ENCODE measurements around the gene HRH3. TPM values are rescaled to one million over a fixed set of nuclear protein-coding genes. Genes with fewer than 3 reads are reported as not detected.

The HRH3 gene
- total RNA-seq, 1 donor from 2014 or later = 0.21 TPM

DNA sequence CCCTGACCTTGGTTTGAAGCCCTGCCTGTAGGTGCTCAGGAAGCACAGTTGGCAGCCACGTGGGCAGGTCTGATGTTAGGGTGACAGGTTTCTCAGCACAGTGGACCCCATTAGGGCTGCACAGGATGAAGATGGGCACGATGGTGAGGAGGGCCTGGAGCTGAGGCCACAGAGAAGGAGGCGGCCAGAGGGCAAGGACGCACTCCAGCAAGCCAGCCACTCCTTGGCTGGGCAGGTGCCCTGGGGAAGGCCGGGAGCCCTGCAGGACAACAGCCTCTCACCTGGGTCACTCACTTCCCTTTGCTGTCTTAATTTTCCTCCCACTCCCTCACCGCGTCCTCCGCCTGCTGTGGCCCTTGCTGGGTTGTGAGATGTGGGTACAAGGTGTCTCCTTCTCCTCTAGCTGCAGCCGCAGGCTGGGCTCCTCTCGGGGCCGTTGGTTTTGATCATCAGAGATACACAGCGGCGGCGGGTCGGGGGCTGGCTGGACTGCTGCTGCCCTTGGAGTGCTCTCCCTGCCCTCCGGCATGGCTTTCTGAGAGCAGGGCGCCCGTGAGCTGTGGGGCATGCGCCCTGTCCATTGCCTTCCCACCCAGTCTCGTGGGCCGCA is 23.9 kb upstream of the HRH3 start:
- Histone ChIP-seq H3K4me3 (no peak overlapping the region), H3K27ac (peak overlapping the region; percentile 44 to 74)

DNA sequence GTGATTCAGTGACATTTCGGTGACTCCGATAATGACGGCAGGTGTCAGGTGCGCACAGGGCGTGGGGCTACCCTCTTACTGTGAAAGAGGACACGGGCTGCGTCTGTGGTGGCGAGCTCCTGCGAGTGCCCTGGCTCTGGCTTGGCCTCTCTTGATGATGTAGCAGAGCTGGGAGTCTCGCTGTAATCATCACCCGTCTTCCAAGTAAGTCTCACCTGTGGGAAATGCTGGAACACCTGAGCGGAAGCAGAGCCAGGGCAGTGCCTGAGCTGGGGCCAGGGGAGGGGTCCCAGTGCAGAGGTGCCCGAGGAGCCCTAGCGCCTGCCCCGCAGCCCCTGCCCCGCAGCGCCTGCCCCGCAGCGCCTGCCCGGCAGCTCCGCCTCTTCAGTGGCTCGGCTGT is 23.0 kb upstream of the HRH3 start:
- no peak for DNase-seq (ENCODE audit: low spot score in 2 of 2)
- TF ChIP-seq, protein P1, sequence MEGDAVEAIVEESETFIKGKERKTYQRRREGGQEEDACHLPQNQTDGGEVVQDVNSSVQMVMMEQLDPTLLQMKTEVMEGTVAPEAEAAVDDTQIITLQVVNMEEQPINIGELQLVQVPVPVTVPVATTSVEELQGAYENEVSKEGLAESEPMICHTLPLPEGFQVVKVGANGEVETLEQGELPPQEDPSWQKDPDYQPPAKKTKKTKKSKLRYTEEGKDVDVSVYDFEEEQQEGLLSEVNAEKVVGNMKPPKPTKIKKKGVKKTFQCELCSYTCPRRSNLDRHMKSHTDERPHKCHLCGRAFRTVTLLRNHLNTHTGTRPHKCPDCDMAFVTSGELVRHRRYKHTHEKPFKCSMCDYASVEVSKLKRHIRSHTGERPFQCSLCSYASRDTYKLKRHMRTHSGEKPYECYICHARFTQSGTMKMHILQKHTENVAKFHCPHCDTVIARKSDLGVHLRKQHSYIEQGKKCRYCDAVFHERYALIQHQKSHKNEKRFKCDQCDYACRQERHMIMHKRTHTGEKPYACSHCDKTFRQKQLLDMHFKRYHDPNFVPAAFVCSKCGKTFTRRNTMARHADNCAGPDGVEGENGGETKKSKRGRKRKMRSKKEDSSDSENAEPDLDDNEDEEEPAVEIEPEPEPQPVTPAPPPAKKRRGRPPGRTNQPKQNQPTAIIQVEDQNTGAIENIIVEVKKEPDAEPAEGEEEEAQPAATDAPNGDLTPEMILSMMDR (IDR thresholded peaks at IDR 0.05) = no peak
- H3K4me1 ChIP-seq = peaks cover 11 to 37% of the 10 kb centered on the region in 2 donors
- peaks cover 0 to 10% of the 10 kb centered on the region in 2 donors for H3K36me3 ChIP-seq
- H3K4me3 ChIP-seq = no peak overlapping the region
- no peaks in the 10 kb centered on the region for H3K9me3 ChIP-seq
- intact Hi-C loops (cut with DNase I) = no loop called here
- no peaks in the 10 kb centered on the region for H3K27me3 ChIP-seq
- H3K27ac ChIP-seq = peak overlapping the region in 1 of 2 donors; percentile 22

More for the DNA sequence above, 23.9 kb upstream of the HRH3 start:
- Histone ChIP-seq H3K4me1 (peaks cover 11 to 37% of the 10 kb centered on the region in 2 donors), H3K36me3 (peaks cover 0 to 10% of the 10 kb centered on the region in 2 donors), H3K9me3 (no peaks in the 10 kb centered on the region), H3K27me3 (no peaks in the 10 kb centered on the region)
- intact Hi-C loops (cut with DNase I) = no loop called here
- TF ChIP-seq, protein P1 (IDR thresholded peaks at IDR 0.05) = no peak
- DNase-seq (ENCODE audit: low spot score in 2 of 2) = no peak

DNA sequence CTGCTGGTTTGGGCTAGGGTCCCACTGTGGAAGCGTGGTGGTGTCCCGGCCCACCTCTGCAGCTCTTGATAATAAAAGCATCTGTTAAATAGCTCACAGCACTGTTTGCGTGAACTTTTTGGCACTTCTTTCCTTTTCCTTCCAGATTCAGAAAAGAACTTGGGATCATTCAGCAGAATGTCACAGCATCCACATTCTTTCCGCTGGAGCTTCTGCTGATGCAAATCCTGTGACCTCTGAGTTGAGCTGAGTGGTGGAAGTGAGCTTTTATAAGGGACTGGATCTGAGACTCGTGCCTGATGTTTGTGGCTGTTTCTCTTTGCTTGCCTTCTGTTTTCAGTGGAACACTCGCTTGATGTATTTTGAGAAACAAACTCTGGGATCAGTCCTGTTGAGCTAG is 22.1 kb upstream of the HRH3 start:
- H3K36me3 ChIP-seq = peaks cover 0 to 10% of the 10 kb centered on the region in 2 donors
- H3K9me3 ChIP-seq = no peaks in the 10 kb centered on the region
- H3K27me3 ChIP-seq = no peaks in the 10 kb centered on the region
- TF ChIP-seq, protein P1 (IDR thresholded peaks at IDR 0.05) = no peak
- intact Hi-C loops (cut with DNase I) = no loop called here
- peaks cover 10 to 34% of the 10 kb centered on the region in 2 donors for H3K4me1 ChIP-seq
- H3K27ac ChIP-seq = no peak overlapping the region
- no peak for DNase-seq (ENCODE audit: low spot score in 2 of 2)
- no peak overlapping the region for H3K4me3 ChIP-seq

DNA sequence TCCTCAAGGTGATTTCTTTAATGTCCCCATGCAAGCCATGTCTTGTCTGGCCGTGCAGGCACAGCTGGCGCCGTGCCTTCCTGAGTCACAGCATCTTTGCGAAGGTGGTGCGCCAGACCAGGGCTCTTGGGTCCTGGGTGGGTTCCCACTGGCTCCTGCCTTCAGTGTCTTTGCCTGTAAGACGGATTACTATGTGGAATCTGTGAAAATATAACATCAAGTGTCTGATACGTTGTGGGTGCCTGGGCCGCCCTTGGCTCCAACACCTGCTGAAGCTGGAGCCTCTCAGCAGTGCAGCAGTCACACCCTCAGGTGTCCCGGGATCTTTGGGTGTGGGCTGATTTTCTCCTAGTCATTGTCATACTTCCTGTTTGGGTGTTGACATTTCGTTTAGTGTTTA is 21.4 kb upstream of the HRH3 start:
- peaks cover 0 to 10% of the 10 kb centered on the region in 2 donors for H3K36me3 ChIP-seq
- H3K4me3 ChIP-seq = no peak overlapping the region
- no peaks in the 10 kb centered on the region for H3K9me3 ChIP-seq
- intact Hi-C loops (cut with DNase I) = no loop called here
- H3K27me3 ChIP-seq = no peaks in the 10 kb centered on the region
- H3K27ac ChIP-seq = no peak overlapping the region
- DNase-seq (ENCODE audit: low spot score in 2 of 2) = no peak
- H3K4me1 ChIP-seq = peaks cover 3 to 27% of the 10 kb centered on the region in 2 donors
- TF ChIP-seq, protein P1 (IDR thresholded peaks at IDR 0.05) = no peak

DNA sequence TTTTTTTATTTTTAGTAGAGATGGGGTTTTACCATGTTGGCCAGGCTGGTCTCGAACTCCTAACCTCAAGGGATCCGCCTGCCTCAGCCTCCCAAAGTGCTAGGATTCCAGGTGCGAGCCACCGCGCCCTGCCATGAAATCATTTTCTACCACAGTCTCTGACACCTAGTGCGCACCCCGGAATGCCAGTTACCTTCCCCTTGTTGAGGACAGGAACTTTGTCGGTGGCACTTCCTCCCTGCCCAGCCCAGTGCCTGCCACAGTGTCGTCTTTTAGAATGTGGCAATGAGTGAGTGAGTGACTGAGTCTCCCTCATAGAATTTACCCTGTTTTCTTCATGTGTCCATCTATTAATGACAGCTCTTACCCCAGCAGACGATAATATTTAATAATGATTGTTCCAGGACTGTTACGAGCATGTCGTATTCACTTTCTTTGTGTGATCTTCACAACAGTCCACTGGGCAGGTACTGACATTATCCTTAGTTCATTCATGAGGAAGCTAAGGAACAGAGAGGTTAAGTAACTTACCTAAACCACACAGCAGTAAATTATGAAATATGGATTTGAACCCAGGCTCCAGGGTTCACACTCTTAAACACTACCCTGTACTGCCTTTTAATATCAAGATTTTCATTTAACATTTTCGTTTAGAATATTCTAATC is 20.1 kb upstream of the HRH3 start:
- peak overlapping the region; percentile 86 to 96 for H3K4me3 ChIP-seq
- intact Hi-C loops (cut with DNase I) = no loop called here
- no peak for DNase-seq (ENCODE audit: low spot score in 2 of 2)
- no peaks in the 10 kb centered on the region for H3K9me3 ChIP-seq
- H3K4me1 ChIP-seq = peaks cover 2 to 14% of the 10 kb centered on the region in 2 donors
- no peaks in the 10 kb centered on the region for H3K27me3 ChIP-seq
- peak overlapping the region; percentile 88 to 95 for H3K27ac ChIP-seq
- peaks cover 0 to 10% of the 10 kb centered on the region in 2 donors for H3K36me3 ChIP-seq
- TF ChIP-seq, protein P1 (IDR thresholded peaks at IDR 0.05) = no peak

Data from ascending aorta (tissue), 2 donors.